GM18520 (cell line): ENCODE results near the gene GFOD1.
A peak's percentile ranks its signal among the peaks of the same experiment; 100 is the strongest.
"Not testable (repeated sequence)": the region's sequence is repeated elsewhere in the genome, so short reads cannot be mapped to it uniquely, and the experiment has no call there.

Source experiments
- ATAC-seq: cut with Tn5 transposase; IDR thresholded peaks from one replicate; pipeline ENCODE4 v1.9.1; 2021; ENCODE audit not compliant: unreplicated experiment

Gene GFOD1

GRCh38 chr6:13466304-13467215, 20.8 kb downstream of the GFOD1 start:
- no peak for ATAC-seq

GRCh38 chr6:13465734-13466133, 21.7 kb downstream of the GFOD1 start:
- no peak for ATAC-seq

- ATAC-seq = no peak
Measured at GRCh38 chr6:13463941-13464340, 23.5 kb downstream of the GFOD1 start.

GRCh38 chr6:13463328-13463717, 24.1 kb downstream of the GFOD1 start:
- ATAC-seq = no peak

GRCh38 chr6:13462458-13463327, 24.7 kb downstream of the GFOD1 start:
- no peak for ATAC-seq

GRCh38 chr6:13461805-13462204, 25.6 kb downstream of the GFOD1 start:
- ATAC-seq = no peak

- no peak for ATAC-seq
Measured at GRCh38 chr6:13461307-13461706, 26.1 kb downstream of the GFOD1 start.

GRCh38 chr6:13460289-13460688, 27.1 kb downstream of the GFOD1 start:
- not testable (repeated sequence) for ATAC-seq

- no peak for ATAC-seq
Measured at GRCh38 chr6:13457577-13457976, 29.8 kb downstream of the GFOD1 start.

GRCh38 chr6:13455552-13455966, 31.8 kb downstream of the GFOD1 start:
- ATAC-seq = no peak

- ATAC-seq = peak; percentile 34
Measured at GRCh38 chr6:13454286-13455221, 32.8 kb downstream of the GFOD1 start.

- no peak for ATAC-seq
Measured at GRCh38 chr6:13453771-13454251, 33.6 kb downstream of the GFOD1 start.

GRCh38 chr6:13453153-13453552, 34.2 kb downstream of the GFOD1 start:
- ATAC-seq = no peak

GRCh38 chr6:13452346-13453117, 34.9 kb downstream of the GFOD1 start:
- no peak for ATAC-seq

- ATAC-seq = no peak
Measured at GRCh38 chr6:13451181-13451895, 36.1 kb downstream of the GFOD1 start.

- no peak for ATAC-seq
Measured at GRCh38 chr6:13450628-13451027, 36.8 kb downstream of the GFOD1 start.

GRCh38 chr6:13447949-13448724, 39.3 kb downstream of the GFOD1 start:
- no peak for ATAC-seq

- no peak for ATAC-seq
Measured at GRCh38 chr6:13446381-13446780, 41.0 kb downstream of the GFOD1 start.
